ES-I3 (cell line): Measurements from ENCODE around the gene F2RL3.

Source experiments
- H3K36me3 ChIP-seq: 2 replicates; pipeline ENCODE4 v1.6.1; 2013; ENCODE audit warnings: mild to moderate bottlenecking, low read length, control low read depth, moderate library complexity; ENCODE audit not compliant: insufficient read depth
- H3K4me1 ChIP-seq: 2 replicates; pipeline ENCODE4 v1.6.1; 2013; ENCODE audit warnings: mild to moderate bottlenecking, control low read depth, low read length; ENCODE audit not compliant: insufficient read depth
- H3K9ac ChIP-seq: 2 replicates; pipeline ENCODE4 v1.6.1; 2013; ENCODE audit warnings: low read depth, mild to moderate bottlenecking, low read length, moderate library complexity
- H3K9me3 ChIP-seq: 2 replicates; pipeline ENCODE4 v1.6.1; 2013; ENCODE audit warnings: mild to moderate bottlenecking, low read length, moderate library complexity; ENCODE audit not compliant: control insufficient read depth, insufficient read depth

The F2RL3 gene

DNA sequence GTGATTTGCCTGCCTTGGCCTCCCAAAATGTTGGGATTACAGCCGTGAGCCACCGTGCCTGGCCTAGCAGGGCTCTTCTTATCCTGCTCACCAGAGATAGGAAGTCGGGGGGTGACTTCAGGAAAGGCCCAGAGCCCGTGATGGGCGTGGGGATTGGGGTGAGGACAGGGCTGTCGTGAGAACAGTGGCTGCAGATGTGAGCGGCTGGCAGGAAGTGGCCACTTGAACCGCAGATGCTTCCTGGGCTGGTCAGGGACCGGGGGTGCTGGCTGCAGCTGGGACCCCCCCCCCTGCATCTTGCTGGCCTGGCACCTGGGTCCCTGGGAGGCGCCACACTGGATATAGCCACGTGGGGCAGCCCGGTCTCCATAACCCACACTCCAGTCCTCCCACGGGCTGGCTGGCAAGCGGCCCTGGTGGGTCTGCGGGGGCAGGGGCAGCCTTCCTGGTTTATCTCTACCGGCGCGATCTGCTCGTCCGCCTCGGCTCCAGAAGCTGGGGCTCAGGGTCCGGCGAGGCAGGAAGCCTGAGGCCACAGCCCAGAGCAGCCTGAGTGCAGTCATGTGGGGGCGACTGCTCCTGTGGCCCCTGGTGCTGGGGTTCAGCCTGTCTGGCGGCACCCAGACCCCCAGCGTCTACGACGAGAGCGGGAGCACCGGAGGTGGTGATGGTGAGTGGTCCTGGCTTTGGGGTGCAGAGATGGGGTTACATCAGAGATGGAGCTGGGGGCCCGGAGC lies at the start of gene F2RL3:
Gene F2RL3 (plus strand): TSS at position 371 of the 737 bp plus-strand sequence. CDS start 191 bp downstream, at position 562.
- Histone ChIP-seq H3K9ac (no peak within 1 kb of the TSS), H3K9me3 (no peaks in the 10 kb centered on the region), H3K4me1 (no peaks in the 10 kb centered on the region), H3K36me3 (no peaks in the 10 kb centered on the region)

DNA sequence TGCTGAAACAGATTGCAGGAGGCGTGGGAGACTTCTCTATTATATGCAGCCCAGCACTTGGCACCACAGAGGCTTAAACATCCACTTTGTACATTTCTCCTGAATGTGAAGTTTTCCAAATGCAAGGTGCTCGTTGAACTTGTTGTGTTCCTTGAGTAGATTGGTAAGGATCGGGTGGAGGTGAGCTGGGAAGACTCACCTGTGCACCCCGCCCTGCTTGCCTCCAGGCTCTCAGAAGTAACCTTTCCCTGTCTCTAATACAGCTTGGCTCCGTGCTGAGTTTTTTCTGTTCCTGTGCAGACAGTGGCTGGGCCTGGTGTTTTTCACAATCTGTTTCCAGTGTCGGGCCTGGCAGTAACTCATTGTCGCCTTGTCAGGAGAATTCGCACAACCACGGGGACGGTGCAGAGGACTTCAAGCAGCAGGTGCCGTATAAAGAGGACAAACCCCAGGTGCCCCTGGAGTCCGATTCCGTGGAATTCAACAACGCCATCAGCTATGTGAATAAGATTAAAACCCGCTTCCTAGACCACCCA lies 47.3 kb upstream of the F2RL3 start:
- peaks cover 35% of the 10 kb centered on the region for H3K36me3 ChIP-seq
- no peaks in the 10 kb centered on the region for H3K4me1 ChIP-seq
- H3K9ac ChIP-seq = no peak overlapping the region
- no peaks in the 10 kb centered on the region for H3K9me3 ChIP-seq

DNA sequence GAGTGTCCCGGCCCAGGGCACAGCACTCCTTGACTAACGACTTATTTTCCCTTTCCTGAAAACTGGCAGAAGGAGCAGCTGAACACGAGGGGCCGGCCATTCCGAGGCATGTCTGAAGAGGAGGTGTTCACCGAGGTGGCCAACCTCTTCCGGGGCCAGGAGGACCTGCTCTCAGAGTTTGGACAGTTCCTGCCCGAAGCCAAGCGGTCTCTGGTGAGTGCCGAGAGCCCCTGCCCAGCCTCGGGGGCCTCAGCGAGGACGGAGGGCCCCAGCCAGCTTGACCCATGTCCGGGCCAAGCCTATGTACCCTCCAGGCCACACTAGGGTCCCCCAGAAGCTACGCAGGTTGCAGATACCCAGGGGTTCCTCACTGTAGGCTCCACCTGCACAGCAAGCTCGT lies 41.9 kb upstream of the F2RL3 start:
- Histone ChIP-seq H3K36me3 (peaks cover 45% of the 10 kb centered on the region), H3K9ac (no peak overlapping the region), H3K9me3 (no peaks in the 10 kb centered on the region), H3K4me1 (no peaks in the 10 kb centered on the region)

DNA sequence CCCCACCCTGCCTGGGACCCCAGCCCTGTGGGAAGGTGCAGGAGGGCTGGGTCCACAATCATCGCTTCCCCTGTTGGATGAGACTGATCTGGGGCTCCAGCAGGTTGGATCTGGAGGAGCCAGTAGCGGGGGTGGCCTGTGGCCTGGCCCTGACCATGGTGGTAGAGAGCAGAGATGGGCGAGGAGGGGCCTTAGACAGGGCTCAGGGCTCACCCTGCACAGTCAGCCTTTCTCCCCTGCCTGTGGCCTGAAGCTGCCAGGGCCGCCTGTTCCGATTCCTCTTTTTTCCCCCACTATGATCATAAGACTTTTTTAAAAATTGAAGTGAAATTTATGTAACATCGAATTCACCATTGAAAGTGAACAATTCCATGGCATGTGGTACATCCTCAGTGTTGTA lies 41.4 kb upstream of the F2RL3 start:
- Histone ChIP-seq H3K36me3 (peaks cover 48% of the 10 kb centered on the region), H3K9ac (no peak overlapping the region), H3K4me1 (no peaks in the 10 kb centered on the region), H3K9me3 (no peaks in the 10 kb centered on the region)

DNA sequence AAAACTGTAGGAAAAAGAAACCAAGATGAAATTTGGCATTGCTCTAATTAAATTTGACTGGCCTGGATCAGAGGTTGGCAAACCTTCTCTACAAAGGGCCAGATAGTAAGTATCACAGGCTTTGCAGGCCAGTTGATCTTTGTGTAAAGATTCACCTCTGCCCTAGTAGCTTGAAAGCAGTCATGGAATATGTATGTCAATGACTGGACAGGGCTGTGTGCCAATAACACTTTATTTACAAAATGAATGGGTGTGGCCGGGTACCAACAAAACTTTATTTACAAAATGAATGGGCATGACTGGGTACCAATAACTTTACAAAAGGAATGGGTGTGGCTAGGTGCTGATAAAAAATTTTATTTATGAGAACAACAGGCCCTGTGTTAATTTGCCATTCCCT lies 39.6 kb upstream of the F2RL3 start:
- Histone ChIP-seq H3K9ac (no peak overlapping the region), H3K36me3 (peaks cover 54% of the 10 kb centered on the region), H3K9me3 (no peaks in the 10 kb centered on the region), H3K4me1 (no peaks in the 10 kb centered on the region)

DNA sequence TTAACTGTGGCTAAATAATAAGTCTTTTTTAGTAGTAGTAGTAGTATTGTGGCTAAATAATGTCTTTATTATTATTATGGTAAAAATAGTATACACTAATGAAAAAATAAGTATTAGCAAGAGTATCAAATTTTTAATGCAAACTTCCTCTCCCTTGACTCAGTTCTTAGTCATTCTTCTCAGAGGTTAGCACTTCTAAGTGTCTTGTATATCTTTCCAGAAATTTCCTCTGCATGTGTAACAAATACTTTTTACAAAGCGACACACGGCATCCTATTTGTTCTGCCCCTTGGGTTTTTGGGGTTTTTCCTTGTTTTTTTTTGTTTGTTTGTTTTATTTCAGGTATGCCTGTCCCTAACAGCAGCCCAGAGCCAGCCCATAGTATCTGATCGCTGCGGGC lies 38.7 kb upstream of the F2RL3 start:
- peaks cover 54% of the 10 kb centered on the region for H3K36me3 ChIP-seq

DNA sequence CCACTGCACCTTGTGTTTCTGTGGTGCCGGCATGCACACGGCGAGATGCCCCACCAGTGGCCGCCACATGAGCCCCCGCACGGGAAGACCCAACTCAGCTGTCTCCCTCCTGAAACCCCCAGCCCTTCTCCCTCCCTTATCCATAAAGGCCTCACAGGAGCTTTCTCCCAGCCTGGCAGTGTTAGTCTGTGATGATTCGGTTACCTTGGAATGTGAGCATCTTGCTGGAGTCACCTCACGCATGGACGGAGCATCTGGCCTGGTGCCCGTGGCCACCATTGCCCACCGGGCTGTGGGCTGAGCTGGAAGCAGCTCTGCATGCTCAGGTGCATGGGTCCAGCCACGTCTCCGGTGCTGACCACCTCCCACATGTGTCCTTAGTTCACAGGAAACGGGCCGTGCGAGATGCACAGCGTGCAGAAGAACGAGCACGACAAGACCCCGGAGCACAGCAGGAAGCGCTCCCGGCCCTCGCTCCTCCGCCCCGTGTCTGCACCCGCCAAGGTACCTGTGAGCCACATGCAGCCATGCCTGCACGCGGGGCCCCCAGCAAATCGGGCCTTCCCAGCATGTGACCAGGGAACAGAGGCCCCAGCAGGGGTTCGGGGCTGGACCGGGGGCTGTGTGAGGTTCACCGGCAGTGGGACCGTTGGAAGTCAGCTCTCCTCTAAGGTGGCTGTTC lies 37.6 kb upstream of the F2RL3 start:
- Histone ChIP-seq H3K9me3 (no peaks in the 10 kb centered on the region), H3K9ac (no peak overlapping the region), H3K36me3 (peaks cover 50% of the 10 kb centered on the region), H3K4me1 (no peaks in the 10 kb centered on the region)

More for the DNA sequence above, 38.7 kb upstream of the F2RL3 start:
- H3K9ac ChIP-seq = no peak overlapping the region
- H3K4me1 ChIP-seq = no peaks in the 10 kb centered on the region
- H3K9me3 ChIP-seq = no peaks in the 10 kb centered on the region

DNA sequence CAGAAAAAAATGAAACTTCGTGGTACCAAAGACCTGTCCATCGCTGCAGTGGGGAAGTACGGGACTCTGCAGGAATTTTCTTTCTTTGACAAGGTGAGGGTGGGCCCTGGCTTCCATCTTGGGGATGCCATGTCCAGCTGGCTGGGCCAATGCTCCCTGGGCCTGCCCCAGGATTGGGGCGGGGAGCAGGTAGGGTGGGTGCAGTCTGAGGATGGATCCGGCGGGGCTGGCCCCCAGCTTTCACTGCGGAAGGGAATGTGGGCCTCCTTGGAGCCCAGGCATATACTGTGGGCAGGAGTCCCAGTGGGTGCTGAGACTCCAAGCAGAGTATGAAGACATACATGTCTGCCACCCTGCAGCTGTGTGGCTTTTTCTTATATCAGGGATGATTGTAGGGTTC lies 35.7 kb upstream of the F2RL3 start:
- no peaks in the 10 kb centered on the region for H3K9me3 ChIP-seq
- H3K4me1 ChIP-seq = no peaks in the 10 kb centered on the region
- peaks cover 32% of the 10 kb centered on the region for H3K36me3 ChIP-seq
- H3K9ac ChIP-seq = no peak overlapping the region

DNA sequence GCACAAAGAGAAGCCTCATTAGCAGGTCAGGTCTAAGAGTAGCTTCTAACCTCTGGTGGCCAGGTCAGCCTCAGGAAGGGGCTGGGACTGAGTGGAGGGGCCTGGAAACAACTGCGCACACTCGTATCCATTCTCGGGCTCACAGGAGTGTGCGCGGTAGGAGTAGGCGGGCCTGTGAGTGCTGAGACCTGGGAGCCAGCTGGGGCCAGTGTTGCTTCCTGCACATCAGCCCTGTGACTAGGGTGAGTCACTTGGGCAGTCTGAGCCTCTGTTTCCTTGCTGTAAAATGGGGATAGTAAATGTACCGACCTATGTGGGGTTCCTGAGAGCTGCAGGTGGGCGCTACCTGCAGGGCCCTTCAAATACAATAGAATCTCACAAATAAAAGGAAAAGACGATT lies 32.7 kb upstream of the F2RL3 start:
- Histone ChIP-seq H3K4me1 (no peaks in the 10 kb centered on the region), H3K36me3 (peaks cover 23% of the 10 kb centered on the region), H3K9me3 (no peaks in the 10 kb centered on the region), H3K9ac (no peak overlapping the region)

DNA sequence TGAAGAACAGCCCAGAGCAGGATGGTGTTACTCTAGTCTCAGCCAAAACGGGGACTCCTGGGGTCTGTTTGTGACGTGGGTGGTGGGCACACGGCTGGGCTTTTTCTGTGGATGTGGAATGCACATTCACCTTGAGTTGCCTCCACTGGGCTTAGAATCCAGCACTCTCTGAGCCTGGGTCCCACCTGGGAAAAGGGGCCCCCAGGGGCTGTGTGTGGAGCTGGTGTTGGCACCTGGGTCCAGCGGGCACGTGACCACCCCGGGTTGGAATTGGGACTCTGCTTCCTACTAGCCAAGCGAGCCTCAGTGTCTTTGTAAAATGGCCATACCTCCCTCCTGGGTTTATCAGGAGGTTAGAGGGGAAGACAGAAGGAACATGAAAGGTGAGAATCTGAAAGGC lies 29.2 kb upstream of the F2RL3 start:
- no peak overlapping the region for H3K9ac ChIP-seq
- peaks cover 22% of the 10 kb centered on the region for H3K36me3 ChIP-seq
- no peaks in the 10 kb centered on the region for H3K4me1 ChIP-seq
- H3K9me3 ChIP-seq = no peaks in the 10 kb centered on the region

DNA sequence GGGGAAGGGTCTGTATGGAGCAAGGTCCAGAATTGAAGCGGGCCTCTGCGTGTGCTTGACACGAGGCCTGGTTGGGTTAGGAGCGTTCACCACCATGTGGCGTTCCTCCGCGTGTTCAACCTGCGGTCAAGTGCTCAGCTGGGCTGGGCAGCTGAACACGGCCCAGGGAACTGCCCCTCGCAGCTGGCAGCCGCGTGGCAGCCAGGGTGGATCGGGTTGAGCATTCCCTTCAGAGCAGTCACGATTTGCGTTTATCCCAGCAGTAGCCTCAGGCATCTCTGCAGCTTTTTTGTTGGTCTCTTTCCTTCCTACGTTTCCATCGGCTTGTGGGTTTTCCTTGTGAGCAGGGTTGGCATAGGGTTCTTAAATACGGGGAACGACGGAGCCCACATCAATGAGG lies 28.7 kb upstream of the F2RL3 start:
- Histone ChIP-seq H3K9ac (no peak overlapping the region), H3K9me3 (no peaks in the 10 kb centered on the region), H3K36me3 (peaks cover 18% of the 10 kb centered on the region), H3K4me1 (no peaks in the 10 kb centered on the region)

DNA sequence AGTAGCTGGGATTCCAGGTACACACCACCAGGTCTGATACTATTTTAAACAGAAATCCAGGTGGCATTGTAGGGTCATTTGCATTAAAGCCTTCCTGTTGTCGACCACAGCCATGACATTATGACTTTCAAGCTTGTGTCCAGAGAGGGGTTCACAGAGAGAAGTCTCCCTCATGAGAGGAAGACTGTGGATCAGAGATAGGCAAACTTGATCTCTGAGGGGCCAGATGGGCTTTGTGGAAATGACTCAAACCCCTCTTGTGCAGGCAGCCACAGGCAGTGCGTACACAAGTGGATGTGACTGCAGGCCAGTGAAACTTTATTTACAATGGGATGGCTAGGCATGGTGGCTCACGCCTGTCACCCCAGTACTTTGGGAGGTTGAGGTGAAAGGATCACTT lies 27.8 kb upstream of the F2RL3 start:
- Histone ChIP-seq H3K9ac (no peak overlapping the region), H3K4me1 (no peaks in the 10 kb centered on the region), H3K9me3 (no peaks in the 10 kb centered on the region), H3K36me3 (peaks cover 21% of the 10 kb centered on the region)

DNA sequence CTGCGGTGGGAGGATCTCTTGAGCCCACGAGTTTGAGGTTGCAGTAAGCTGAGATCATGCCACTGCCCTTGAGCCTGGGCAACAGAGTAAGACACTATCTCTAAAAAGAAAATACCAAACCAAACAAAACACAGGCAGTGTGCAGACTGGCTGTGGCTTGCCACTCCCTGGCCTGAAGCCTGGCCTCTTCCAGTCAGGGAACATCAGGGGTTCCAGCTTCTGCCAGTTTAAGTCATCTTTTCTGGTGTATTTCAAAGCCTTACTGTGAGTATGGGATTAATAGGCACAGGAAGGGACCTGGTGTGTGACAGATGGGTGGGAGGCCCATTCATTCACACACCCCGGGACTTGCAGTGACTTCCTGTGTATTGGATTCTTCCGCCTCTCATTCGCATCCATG lies 27.0 kb upstream of the F2RL3 start:
- Histone ChIP-seq H3K4me1 (no peaks in the 10 kb centered on the region), H3K9me3 (no peaks in the 10 kb centered on the region), H3K9ac (no peak overlapping the region), H3K36me3 (peaks cover 25% of the 10 kb centered on the region)

DNA sequence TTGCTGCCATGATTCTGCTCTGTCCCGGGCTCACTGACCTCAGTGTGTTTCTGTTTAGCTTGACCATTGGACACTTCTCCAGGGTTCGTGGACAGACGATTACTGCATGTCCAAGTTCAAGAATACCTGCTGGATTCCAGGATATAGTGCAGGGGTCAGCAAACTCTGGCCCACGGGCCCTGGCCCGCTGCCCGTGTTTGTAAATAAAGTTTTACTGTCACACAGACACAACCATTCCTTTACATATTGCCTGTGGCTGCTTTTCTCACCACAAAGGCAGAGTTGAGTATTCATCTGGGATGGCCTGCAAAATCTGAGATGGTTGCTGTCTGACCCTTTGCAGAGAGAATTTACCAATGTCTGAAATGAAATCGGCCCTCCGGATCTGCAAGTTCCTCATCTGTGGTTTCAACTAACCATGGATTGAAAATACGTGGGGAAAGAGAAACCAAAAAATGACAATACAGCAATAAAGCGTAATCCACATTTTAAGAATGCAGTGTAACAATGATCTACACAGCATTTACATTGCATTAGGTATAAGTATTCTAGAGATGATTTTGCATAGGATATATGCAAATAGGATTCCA lies 25.9 kb upstream of the F2RL3 start:
- no peak overlapping the region for H3K9ac ChIP-seq
- H3K9me3 ChIP-seq = no peaks in the 10 kb centered on the region
- H3K4me1 ChIP-seq = no peaks in the 10 kb centered on the region
- peaks cover 29% of the 10 kb centered on the region for H3K36me3 ChIP-seq

DNA sequence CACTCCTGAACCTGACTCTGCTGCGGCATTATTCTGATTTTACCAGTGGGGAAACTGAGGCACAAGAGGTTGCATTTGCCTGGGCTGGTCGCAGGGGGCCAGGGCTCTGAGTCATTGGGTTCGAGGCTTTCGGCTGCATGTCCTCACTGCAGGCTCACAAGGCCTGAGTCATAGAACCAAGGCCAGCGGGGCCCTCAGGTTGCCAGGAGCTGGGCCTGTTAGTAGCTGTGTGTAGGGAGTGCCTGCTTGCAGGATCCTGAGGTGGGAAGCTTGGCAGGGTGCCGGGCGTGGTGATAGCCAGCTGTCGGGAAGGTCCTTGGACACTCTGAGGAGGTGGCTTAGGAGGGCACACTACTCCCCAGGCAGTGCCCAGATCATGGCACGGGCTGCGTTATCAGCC lies 21.6 kb upstream of the F2RL3 start:
- H3K36me3 ChIP-seq = peaks cover 30% of the 10 kb centered on the region
- H3K4me1 ChIP-seq = no peaks in the 10 kb centered on the region
- no peak overlapping the region for H3K9ac ChIP-seq
- no peaks in the 10 kb centered on the region for H3K9me3 ChIP-seq
